CD4-positive, alpha-beta T cell (primary cell): ENCODE data around the gene FGF14. TPM values are rescaled to one million over a fixed set of nuclear protein-coding genes. Genes with fewer than 3 reads are reported as not detected.

Source experiments
- ATAC-seq: fragments of 200-7000 bp; cut with Tn5 transposase; one replicate; pipeline ENCODE4 v1.10.0; 2022; ENCODE audit warnings: mild to moderate bottlenecking; ENCODE audit not compliant: poor library complexity
- CTCF ChIA-PET: fragments of 350-600 bp; sonication (Branson Sonifier 250); formaldehyde crosslinking; loops from one replicate; lab custom pipeline; 2021; ENCODE audit warnings: antibody characterized with exemption, inconsistent platforms; lab: Charles Lee
- POLR2A ChIA-PET: fragments of 350-600 bp; sonication (Branson Sonifier 250); formaldehyde crosslinking; loops from one replicate; lab custom pipeline; 2021; ENCODE audit warnings: antibody characterized with exemption, inconsistent platforms; lab: Charles Lee
- DNase-seq, 14 experiments: peaks; one replicate each; pipeline ENCODE4 v3.0.0-alpha.2; 2013 to 2020; ENCODE audit warnings: mixed read lengths in 2 of 14
- H3K27ac ChIP-seq, 2 donors: one replicate each; pipeline versions ENCODE4 v1.5.1 to v1.7.0; 2013; ENCODE audit warnings: low read length in 2 of 2, low read depth in 1 of 2, mild to moderate bottlenecking in 1 of 2
- H3K27me3 ChIP-seq, 2 experiments: 1 replicate in 1 of 2; 2 replicates in 1 of 2; pipeline versions ENCODE4 v1.6.1 to v1.7.0; 2013; ENCODE audit warnings: low read length in 2 of 2, control low read depth in 1 of 2, mild to moderate bottlenecking in 1 of 2, moderate library complexity in 1 of 2; ENCODE audit not compliant: insufficient read depth in 2 of 2, control insufficient read depth in 1 of 2
- H3K36me3 ChIP-seq: one replicate; pipeline ENCODE4 v1.6.1; 2013; ENCODE audit warnings: low read length, control low read depth; ENCODE audit not compliant: insufficient read depth
- H3K4me1 ChIP-seq: one replicate; pipeline ENCODE4 v1.6.1; 2013; ENCODE audit warnings: low read length, control low read depth; ENCODE audit not compliant: insufficient read depth
- H3K4me3 ChIP-seq: one replicate; pipeline ENCODE4 v1.5.1; 2013; ENCODE audit warnings: mild to moderate bottlenecking, low read length, moderate library complexity
- H3K9me3 ChIP-seq, 2 experiments: 1 replicate in 1 of 2; 2 replicates in 1 of 2; pipeline versions ENCODE4 v1.6.1 to v1.7.0; 2013; ENCODE audit warnings: low read length in 2 of 2, mild to moderate bottlenecking in 2 of 2, control low read depth in 1 of 2, moderate library complexity in 1 of 2; ENCODE audit not compliant: control insufficient read depth in 1 of 2, insufficient read depth in 1 of 2
- H3K27ac Mint-ChIP-seq: one replicate; pipeline ENCODE4 v1.8.0; 2020; ENCODE audit warnings: mixed read lengths
- H3K27me3 Mint-ChIP-seq: one replicate; pipeline ENCODE4 v1.8.0; 2021; ENCODE audit warnings: mixed read lengths
- H3K36me3 Mint-ChIP-seq: one replicate; pipeline ENCODE4 v1.8.0; 2021; ENCODE audit warnings: low read depth, mixed read lengths
- H3K4me1 Mint-ChIP-seq: one replicate; pipeline ENCODE4 v1.8.0; 2021; ENCODE audit warnings: low read depth, mixed read lengths
- H3K4me3 Mint-ChIP-seq: one replicate; pipeline ENCODE4 v1.8.0; 2020; ENCODE audit warnings: mild to moderate bottlenecking, mixed read lengths
- H3K9me3 Mint-ChIP-seq: one replicate; pipeline ENCODE4 v1.8.0; 2020; ENCODE audit warnings: mixed read lengths
- intact Hi-C, 2 experiments: fragments of 100-400 bp; cut with DNase I in 1 of 2; cut with micrococcal nuclease in 1 of 2; formaldehyde crosslinking; loops; one replicate each; pipeline versions ENCODE4 v1.15.1 to v1.9.0; 2023 to 2025; cut with DNase I, micrococcal nuclease
- total RNA-seq, 174 experiments: library from RNA in 2 of 174; stranded (reverse) in 2 of 174; gene quantifications; one replicate each; pipeline ENCODE4 v1.2.3 and lab custom pipeline; 2021 to 2026
- TF ChIP-seq, protein P1 (sequence below): fragments of 200-600 bp; IDR thresholded peaks from one replicate; pipeline ENCODE4 v1.8.0; 2022; ENCODE audit warnings: antibody characterized with exemption, mild to moderate bottlenecking

Gene FGF14
- total RNA-seq, 2 experiments from 2014 or later, result not detected

DNA sequence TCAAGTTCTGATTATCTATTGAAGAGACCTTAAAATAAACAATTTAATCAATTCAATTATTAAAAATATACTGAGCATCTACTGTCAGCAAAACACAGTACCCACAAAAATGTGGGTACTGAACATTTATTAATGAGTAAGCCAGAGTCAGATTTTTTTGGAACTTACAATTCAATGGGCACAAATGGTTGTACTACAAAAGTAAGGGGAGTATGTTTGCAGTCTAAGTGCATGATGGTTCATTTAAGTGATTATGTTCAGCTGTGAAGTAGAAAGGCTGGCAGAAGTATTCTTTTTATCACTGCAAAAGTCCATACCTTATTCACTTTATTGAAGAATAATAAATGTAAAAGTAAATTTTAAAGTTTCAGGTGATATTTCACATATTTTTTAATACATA, 27.6 kb downstream of the FGF14 start:
- no peak overlapping the region for H3K27ac Mint-ChIP-seq
- H3K4me1 Mint-ChIP-seq, result no peaks in the 10 kb centered on the region
- H3K4me3 Mint-ChIP-seq, result no peak overlapping the region
- no peaks in the 10 kb centered on the region for H3K27me3 ChIP-seq
- no peaks in the 10 kb centered on the region for H3K36me3 ChIP-seq
- no peaks in the 10 kb centered on the region for H3K36me3 Mint-ChIP-seq
- H3K9me3 ChIP-seq, result no peaks in the 10 kb centered on the region
- DNase-seq, result no peak
- no peak for ATAC-seq
- H3K27ac ChIP-seq, result no peak overlapping the region
- POLR2A ChIA-PET, result no interaction called here
- H3K9me3 Mint-ChIP-seq, result no peaks in the 10 kb centered on the region
- no peak overlapping the region for H3K4me3 ChIP-seq
- TF ChIP-seq, protein P1, sequence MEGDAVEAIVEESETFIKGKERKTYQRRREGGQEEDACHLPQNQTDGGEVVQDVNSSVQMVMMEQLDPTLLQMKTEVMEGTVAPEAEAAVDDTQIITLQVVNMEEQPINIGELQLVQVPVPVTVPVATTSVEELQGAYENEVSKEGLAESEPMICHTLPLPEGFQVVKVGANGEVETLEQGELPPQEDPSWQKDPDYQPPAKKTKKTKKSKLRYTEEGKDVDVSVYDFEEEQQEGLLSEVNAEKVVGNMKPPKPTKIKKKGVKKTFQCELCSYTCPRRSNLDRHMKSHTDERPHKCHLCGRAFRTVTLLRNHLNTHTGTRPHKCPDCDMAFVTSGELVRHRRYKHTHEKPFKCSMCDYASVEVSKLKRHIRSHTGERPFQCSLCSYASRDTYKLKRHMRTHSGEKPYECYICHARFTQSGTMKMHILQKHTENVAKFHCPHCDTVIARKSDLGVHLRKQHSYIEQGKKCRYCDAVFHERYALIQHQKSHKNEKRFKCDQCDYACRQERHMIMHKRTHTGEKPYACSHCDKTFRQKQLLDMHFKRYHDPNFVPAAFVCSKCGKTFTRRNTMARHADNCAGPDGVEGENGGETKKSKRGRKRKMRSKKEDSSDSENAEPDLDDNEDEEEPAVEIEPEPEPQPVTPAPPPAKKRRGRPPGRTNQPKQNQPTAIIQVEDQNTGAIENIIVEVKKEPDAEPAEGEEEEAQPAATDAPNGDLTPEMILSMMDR, result no peak
- H3K4me1 ChIP-seq, result no peaks in the 10 kb centered on the region
- CTCF ChIA-PET, result no interaction called here
- intact Hi-C loops, result no loop called here
- peaks cover 17% of the 10 kb centered on the region for H3K27me3 Mint-ChIP-seq

DNA sequence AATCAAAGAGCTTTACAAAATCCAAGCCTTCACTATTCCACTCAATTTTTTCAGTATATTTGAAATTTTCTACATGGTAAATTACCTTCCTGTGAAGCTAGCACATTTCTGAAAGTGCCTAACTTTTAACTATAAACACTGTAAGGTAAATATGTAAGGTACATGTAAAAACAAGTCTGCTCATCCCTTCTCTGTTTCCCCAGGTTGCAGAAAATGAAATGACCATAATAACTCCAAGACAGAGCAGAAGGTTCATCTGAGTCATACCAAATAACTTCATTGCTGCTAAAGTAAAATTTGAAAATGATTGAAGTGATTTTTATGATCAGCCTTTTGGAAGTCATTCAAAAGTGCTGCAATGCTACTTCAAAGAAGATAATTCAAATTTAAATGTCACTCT, 28.6 kb downstream of the FGF14 start:
- Histone ChIP-seq H3K27ac (no peak overlapping the region), H3K9me3 (no peaks in the 10 kb centered on the region), H3K4me1 (no peaks in the 10 kb centered on the region), H3K36me3 (no peaks in the 10 kb centered on the region), H3K4me3 (no peak overlapping the region), H3K27me3 (no peaks in the 10 kb centered on the region)
- intact Hi-C loops, result no loop called here
- ATAC-seq (no peak), DNase-seq (no peak)
- no peaks in the 10 kb centered on the region for H3K9me3 Mint-ChIP-seq
- H3K36me3 Mint-ChIP-seq, result no peaks in the 10 kb centered on the region
- ChIA-PET CTCF (no interaction called here), POLR2A (no interaction called here)
- no peaks in the 10 kb centered on the region for H3K4me1 Mint-ChIP-seq
- H3K27me3 Mint-ChIP-seq, result peaks cover 17% of the 10 kb centered on the region
- TF ChIP-seq, protein P1, result no peak
- no peak overlapping the region for H3K27ac Mint-ChIP-seq
- no peak overlapping the region for H3K4me3 Mint-ChIP-seq

DNA sequence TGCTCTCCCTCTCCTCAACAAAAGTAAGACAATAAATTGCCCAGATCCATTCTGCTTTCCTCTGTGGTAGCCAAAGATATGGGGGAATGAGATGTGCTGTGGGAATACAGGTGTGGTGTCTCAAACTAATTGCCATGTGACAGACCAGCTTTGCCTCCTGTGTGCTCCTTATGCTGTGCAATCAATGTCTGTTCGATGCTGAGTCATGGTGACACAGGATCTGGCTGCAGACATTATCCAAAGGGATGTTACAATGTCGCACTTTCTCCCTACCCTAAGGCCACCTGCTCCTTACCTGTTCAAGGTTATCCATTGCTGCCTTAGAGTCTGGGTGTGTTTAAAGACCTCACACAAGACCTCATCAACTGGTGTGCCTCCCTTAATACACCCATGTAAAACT, 32.5 kb downstream of the FGF14 start:
- Mint-ChIP-seq H3K36me3 (no peaks in the 10 kb centered on the region), H3K4me3 (no peak overlapping the region), H3K27ac (no peak overlapping the region), H3K9me3 (no peaks in the 10 kb centered on the region), H3K4me1 (no peaks in the 10 kb centered on the region), H3K27me3 (peaks cover 13% of the 10 kb centered on the region)
- Histone ChIP-seq H3K9me3 (no peaks in the 10 kb centered on the region), H3K36me3 (no peaks in the 10 kb centered on the region), H3K4me3 (no peak overlapping the region), H3K4me1 (no peaks in the 10 kb centered on the region), H3K27ac (no peak overlapping the region), H3K27me3 (no peaks in the 10 kb centered on the region)
- DNase-seq (no peak), ATAC-seq (no peak)
- POLR2A ChIA-PET, result no interaction called here
- intact Hi-C loops, result no loop called here
- CTCF ChIA-PET, result no interaction called here
- TF ChIP-seq, protein P1, result no peak
